ENCODE data around the gene SOWAHB. TPM values are rescaled to one million over a fixed set of nuclear protein-coding genes. Genes with fewer than 3 reads are reported as not detected.
A peak's percentile ranks its signal among the peaks of the same experiment; 100 is the strongest.

SOWAHB gene, protein sequence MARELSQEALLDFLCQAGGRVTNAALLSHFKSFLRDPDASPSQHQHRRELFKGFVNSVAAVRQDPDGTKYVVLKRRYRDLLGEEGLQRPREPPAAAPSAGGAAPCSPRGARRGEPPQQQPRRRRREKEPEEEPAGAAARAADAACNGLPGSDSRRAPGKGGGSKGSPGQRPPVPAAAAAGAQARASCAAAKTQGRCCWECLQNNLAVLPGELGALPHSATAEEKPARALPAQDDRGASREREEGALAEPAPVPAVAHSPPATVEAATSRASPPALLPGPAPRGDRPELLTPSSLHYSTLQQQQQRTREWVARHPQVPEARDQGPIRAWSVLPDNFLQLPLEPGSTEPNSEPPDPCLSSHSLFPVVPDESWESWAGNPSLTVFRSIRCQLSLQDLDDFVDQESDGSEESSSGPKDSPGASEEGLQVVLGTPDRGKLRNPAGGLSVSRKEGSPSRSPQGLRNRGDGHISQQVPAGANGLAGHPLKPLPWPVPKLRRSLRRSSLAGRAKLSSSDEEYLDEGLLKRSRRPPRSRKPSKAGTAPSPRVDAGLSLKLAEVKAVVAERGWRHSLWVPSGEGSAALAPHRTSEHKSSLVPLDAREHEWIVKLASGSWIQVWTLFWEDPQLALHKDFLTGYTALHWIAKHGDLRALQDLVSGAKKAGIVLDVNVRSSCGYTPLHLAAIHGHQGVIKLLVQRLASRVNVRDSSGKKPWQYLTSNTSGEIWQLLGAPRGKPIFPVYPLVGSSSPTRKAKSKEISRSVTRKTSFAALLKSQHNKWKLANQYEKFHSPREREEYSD
- under 1 TPM; 0.05 to 0.08 (median 0.05) TPM for total RNA-seq

GRCh38 chr4:76897536-76898384 lies at the start of gene SOWAHB:
TSS of gene SOWAHB (minus strand) at chr4:76898144. CDS start at chr4:76897849, 295 bp downstream.
- Mint-ChIP-seq H3K4me3 (peak within 1 kb of the TSS; percentile 71), H3K27me3 (ENCODE audit: low read depth) (peaks cover 47% of the 10 kb centered on the region), H3K36me3 (ENCODE audit: insufficient read depth) (no peaks in the 10 kb centered on the region), H3K4me1 (ENCODE audit: low read depth) (peaks cover 8% of the 10 kb centered on the region), H3K9me3 (no peaks in the 10 kb centered on the region)
- ATAC-seq (peak; percentile 69 to 71), DNase-seq (peak; percentile 32)

DNA sequence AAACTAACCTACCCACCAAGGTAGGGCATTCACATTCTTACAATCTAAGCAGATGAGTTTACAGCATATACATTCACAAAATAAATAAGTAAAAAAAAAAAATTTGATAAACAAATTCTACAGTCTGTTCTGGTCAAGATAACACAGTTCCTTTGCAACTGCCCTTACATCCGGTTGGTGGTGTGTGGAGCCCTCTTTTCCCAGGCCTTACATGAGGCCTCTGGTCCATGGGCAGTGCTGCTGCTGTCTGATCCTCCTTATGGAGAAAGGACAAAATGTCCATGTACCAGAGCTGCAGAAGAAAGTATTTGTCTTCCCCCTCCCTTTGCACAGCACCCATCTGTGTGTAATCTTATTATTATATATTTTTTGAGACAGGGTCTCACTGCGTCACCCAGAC lies 49.4 kb upstream of the SOWAHB start:
- DNase-seq (no peak), ATAC-seq (no peak)
- no peaks in the 10 kb centered on the region for H3K36me3 Mint-ChIP-seq (ENCODE audit: insufficient read depth)
- H3K4me1 Mint-ChIP-seq (ENCODE audit: low read depth): peaks cover 15% of the 10 kb centered on the region
- no peak overlapping the region for H3K4me3 Mint-ChIP-seq
- no peaks in the 10 kb centered on the region for H3K27me3 Mint-ChIP-seq (ENCODE audit: low read depth)
- H3K9me3 Mint-ChIP-seq: no peaks in the 10 kb centered on the region

GRCh38 chr4:76943790-76944189 lies 45.8 kb upstream of the SOWAHB start:
- ATAC-seq (no peak), DNase-seq (no peak)
- Mint-ChIP-seq H3K9me3 (peaks cover 4% of the 10 kb centered on the region), H3K36me3 (ENCODE audit: insufficient read depth) (no peaks in the 10 kb centered on the region), H3K4me3 (no peak overlapping the region), H3K4me1 (ENCODE audit: low read depth) (peaks cover 2% of the 10 kb centered on the region), H3K27me3 (ENCODE audit: low read depth) (no peaks in the 10 kb centered on the region)

DNA sequence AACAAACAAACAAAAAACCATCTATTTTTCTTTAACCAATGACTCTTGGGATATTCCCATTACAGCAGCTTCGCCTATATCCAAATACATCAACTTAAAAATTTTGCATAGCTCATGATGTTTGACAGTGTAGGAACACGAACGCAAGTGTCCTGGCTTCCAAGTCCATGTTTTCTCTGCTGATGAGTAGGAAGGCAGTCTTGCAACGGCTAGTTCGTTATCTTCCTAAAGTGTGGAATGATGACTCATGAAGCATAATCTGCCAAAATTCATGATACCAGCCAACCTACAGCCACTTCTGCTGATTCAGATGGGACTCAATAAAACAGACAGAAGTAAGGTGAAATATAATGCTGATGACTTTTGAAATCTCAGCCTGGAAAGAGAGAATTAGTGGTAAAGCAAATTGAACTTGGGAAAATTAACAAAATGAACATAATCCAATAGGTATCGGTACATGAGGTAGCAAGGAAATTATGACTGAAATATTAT lies 45.2 kb upstream of the SOWAHB start:
- Mint-ChIP-seq H3K9me3 (peaks cover 4% of the 10 kb centered on the region), H3K27me3 (ENCODE audit: low read depth) (no peaks in the 10 kb centered on the region), H3K4me3 (no peak overlapping the region), H3K4me1 (ENCODE audit: low read depth) (no peaks in the 10 kb centered on the region), H3K36me3 (ENCODE audit: insufficient read depth) (no peaks in the 10 kb centered on the region)
- DNase-seq (no peak), ATAC-seq (no peak)

DNA sequence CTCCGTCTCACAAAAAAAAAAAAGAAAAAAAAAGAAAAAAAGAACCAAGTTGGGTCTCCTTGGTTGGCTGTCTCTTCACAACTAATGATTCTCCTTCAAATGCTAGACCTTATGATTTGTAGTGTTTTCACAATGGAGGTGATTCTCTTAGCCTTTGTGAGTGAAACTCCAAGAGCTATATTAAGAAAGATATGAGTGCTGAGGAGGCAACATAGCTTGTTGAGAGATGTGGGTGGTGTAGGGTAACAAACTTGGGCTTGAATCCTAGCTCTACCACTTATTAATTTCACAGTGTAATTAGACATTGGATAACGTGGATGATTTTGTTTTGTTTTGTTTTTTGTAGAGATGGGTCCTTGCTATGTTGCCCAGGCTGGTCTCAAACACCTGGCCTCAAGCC lies 41.2 kb upstream of the SOWAHB start:
- Mint-ChIP-seq H3K4me1 (ENCODE audit: low read depth) (no peaks in the 10 kb centered on the region), H3K4me3 (no peak overlapping the region), H3K9me3 (peaks cover 4% of the 10 kb centered on the region), H3K36me3 (ENCODE audit: insufficient read depth) (no peaks in the 10 kb centered on the region), H3K27me3 (ENCODE audit: low read depth) (no peaks in the 10 kb centered on the region)
- ATAC-seq (no peak), DNase-seq (no peak)

DNA sequence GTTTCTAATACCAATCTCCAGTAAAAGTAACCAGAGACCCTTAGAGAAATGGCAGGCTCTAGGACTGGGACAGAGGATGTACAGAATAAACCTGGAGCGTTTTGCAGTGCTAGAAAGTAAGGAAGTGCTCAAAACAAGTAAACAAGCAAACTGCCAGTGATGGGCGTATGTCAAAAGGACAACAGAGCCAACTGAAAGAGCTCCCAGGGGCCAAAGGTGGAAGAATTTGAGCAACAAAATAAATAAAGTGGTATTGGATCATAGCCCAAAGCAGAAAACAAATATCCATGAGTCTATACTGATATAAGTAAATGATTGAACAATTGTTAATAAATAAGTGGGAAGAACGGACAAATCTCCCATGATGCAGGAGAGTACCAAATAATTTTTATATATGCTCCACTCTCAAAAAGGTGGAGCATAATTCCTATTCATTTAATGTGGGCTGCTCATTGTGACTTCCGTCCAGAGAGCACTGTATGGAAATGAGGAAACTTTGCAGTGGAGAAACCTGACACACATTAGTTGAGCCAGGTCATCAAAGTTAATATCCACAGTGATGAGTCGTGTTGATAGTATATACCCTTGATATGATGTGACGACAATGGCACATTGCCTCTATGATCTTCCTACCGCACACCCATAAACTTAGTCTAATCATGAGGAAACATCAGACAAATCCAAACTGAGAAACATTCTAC lies 33.8 kb upstream of the SOWAHB start:
- Mint-ChIP-seq H3K36me3 (ENCODE audit: insufficient read depth) (no peaks in the 10 kb centered on the region), H3K9me3 (no peaks in the 10 kb centered on the region), H3K4me3 (no peak overlapping the region), H3K27me3 (ENCODE audit: low read depth) (no peaks in the 10 kb centered on the region), H3K4me1 (ENCODE audit: low read depth) (no peaks in the 10 kb centered on the region)
- DNase-seq: no peak
- ATAC-seq: no peak

GRCh38 chr4:76931087-76931486 lies 33.1 kb upstream of the SOWAHB start:
- Mint-ChIP-seq H3K4me1 (ENCODE audit: low read depth) (no peaks in the 10 kb centered on the region), H3K27me3 (ENCODE audit: low read depth) (no peaks in the 10 kb centered on the region), H3K36me3 (ENCODE audit: insufficient read depth) (no peaks in the 10 kb centered on the region), H3K9me3 (no peaks in the 10 kb centered on the region), H3K4me3 (no peak overlapping the region)
- DNase-seq: no peak
- ATAC-seq: no peak

DNA sequence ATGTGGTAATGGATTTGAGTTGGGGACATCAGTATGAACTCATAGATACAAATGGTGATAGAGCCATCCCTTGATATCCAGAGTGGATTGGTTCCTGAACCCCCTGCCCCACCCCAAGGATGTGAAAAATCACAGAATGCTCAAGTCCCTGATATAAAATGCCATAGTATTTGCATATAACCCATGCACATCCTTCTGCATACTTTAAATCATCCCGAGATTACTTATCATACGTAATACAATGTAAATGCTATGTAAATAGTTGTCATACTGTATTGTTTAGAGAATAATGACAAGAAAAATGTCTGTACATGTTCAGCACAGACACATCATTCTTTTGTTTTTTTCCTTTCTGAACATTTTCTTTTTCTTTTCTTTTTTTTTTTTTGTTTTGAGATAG lies 32.7 kb upstream of the SOWAHB start:
- ATAC-seq (no peak), DNase-seq (no peak)
- Mint-ChIP-seq H3K36me3 (ENCODE audit: insufficient read depth) (no peaks in the 10 kb centered on the region), H3K4me3 (no peak overlapping the region), H3K9me3 (no peaks in the 10 kb centered on the region), H3K4me1 (ENCODE audit: low read depth) (no peaks in the 10 kb centered on the region), H3K27me3 (ENCODE audit: low read depth) (no peaks in the 10 kb centered on the region)

GRCh38 chr4:76926841-76927240 lies 28.9 kb upstream of the SOWAHB start:
- no peak overlapping the region for H3K4me3 Mint-ChIP-seq
- DNase-seq (no peak), ATAC-seq (no peak)
- H3K27me3 Mint-ChIP-seq (ENCODE audit: low read depth): no peaks in the 10 kb centered on the region
- no peaks in the 10 kb centered on the region for H3K9me3 Mint-ChIP-seq
- no peaks in the 10 kb centered on the region for H3K4me1 Mint-ChIP-seq (ENCODE audit: low read depth)
- no peaks in the 10 kb centered on the region for H3K36me3 Mint-ChIP-seq (ENCODE audit: insufficient read depth)

- ATAC-seq (no peak), DNase-seq (no peak)
- no peaks in the 10 kb centered on the region for H3K4me1 Mint-ChIP-seq (ENCODE audit: low read depth)
- H3K27me3 Mint-ChIP-seq (ENCODE audit: low read depth): no peaks in the 10 kb centered on the region
- H3K9me3 Mint-ChIP-seq: no peaks in the 10 kb centered on the region
- H3K36me3 Mint-ChIP-seq (ENCODE audit: insufficient read depth): no peaks in the 10 kb centered on the region
- no peak overlapping the region for H3K4me3 Mint-ChIP-seq
Observed at GRCh38 chr4:76923619-76924357, 25.8 kb upstream of the SOWAHB start.

DNA sequence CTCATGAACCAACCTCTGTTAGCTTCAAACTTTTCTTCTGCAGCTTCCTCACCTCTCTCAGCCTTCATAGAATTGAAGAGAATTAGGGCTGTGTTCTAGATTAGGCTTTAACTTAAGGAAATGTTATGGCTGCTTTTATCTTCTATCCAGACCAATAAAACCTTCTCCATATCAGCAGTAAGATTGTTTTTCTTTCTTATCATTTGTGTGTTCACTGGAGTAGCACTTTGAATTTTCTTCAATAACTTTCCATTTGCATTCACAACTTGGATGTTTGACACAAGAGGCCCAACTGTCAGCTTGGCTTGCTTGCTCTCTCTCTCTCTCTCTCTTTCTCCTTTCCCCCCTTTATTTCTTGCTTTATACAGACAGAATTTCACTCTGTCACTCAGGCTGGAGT lies 22.8 kb upstream of the SOWAHB start:
- ATAC-seq: no peak

DNA sequence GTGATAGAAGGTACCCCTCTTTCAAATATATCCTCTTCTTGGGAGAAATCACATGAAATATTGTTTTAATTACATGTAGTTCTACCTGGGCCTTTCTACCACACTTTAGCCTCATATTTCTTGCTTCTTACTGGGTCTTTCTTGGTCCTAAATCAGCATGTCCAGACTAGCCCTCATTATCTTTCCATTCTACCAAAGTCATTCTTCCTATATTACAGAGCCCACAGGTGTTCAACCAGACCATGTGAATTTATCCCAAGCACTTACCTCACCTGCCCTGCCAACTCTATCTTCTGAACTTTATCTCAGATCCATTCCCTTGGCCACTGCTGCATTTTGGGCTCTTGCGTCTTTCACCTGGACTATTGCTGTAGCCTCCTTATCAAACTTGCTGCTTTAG lies 11.8 kb upstream of the SOWAHB start:
- peaks cover 7% of the 10 kb centered on the region for H3K27me3 Mint-ChIP-seq (ENCODE audit: low read depth)
- no peaks in the 10 kb centered on the region for H3K36me3 Mint-ChIP-seq (ENCODE audit: insufficient read depth)
- H3K9me3 Mint-ChIP-seq: peaks cover 6% of the 10 kb centered on the region
- H3K4me3 Mint-ChIP-seq: no peak overlapping the region
- no peak for ATAC-seq
- H3K4me1 Mint-ChIP-seq (ENCODE audit: low read depth): no peaks in the 10 kb centered on the region
- no peak for DNase-seq

More for the DNA sequence above, 22.8 kb upstream of the SOWAHB start:
- Mint-ChIP-seq H3K36me3 (ENCODE audit: insufficient read depth) (no peaks in the 10 kb centered on the region), H3K27me3 (ENCODE audit: low read depth) (no peaks in the 10 kb centered on the region), H3K9me3 (no peaks in the 10 kb centered on the region), H3K4me3 (no peak overlapping the region), H3K4me1 (ENCODE audit: low read depth) (no peaks in the 10 kb centered on the region)
- DNase-seq: no peak

- H3K4me3 Mint-ChIP-seq: no peak overlapping the region
Observed at GRCh38 chr4:76905521-76905920, 7.6 kb upstream of the SOWAHB start.

More at GRCh38 chr4:76905521-76905920, 7.6 kb upstream of the SOWAHB start:
- ATAC-seq: no peak
- no peaks in the 10 kb centered on the region for H3K27me3 Mint-ChIP-seq (ENCODE audit: low read depth)
- no peak for DNase-seq
- H3K36me3 Mint-ChIP-seq (ENCODE audit: insufficient read depth): no peaks in the 10 kb centered on the region
- H3K9me3 Mint-ChIP-seq: peaks cover 6% of the 10 kb centered on the region
- H3K4me1 Mint-ChIP-seq (ENCODE audit: low read depth): no peaks in the 10 kb centered on the region

Measured in activated T-cell treated with anti-CD3 and anti-CD28 coated beads, Interleukin-2, amount 50 U/mL, for 4 hours (primary cell).